CD4-positive, alpha-beta T cell (primary cell): ENCODE data around the gene YES1. TPM values are rescaled to one million over a fixed set of nuclear protein-coding genes. Genes with fewer than 3 reads are reported as not detected.

Source experiments
- ATAC-seq: fragments of 200-7000 bp; cut with Tn5 transposase; one replicate; pipeline ENCODE4 v1.10.0; 2022; ENCODE audit warnings: mild to moderate bottlenecking; ENCODE audit not compliant: poor library complexity
- CTCF ChIA-PET: fragments of 350-600 bp; sonication (Branson Sonifier 250); formaldehyde crosslinking; loops from one replicate; lab custom pipeline; 2021; ENCODE audit warnings: antibody characterized with exemption, inconsistent platforms; lab: Charles Lee
- POLR2A ChIA-PET: fragments of 350-600 bp; sonication (Branson Sonifier 250); formaldehyde crosslinking; loops from one replicate; lab custom pipeline; 2021; ENCODE audit warnings: antibody characterized with exemption, inconsistent platforms; lab: Charles Lee
- DNase-seq, 14 experiments: peaks; one replicate each; pipeline ENCODE4 v3.0.0-alpha.2; 2013 to 2020; ENCODE audit warnings: mixed read lengths in 2 of 14
- H3K27ac ChIP-seq, 2 donors: one replicate each; pipeline versions ENCODE4 v1.5.1 to v1.7.0; 2013; ENCODE audit warnings: low read length in 2 of 2, low read depth in 1 of 2, mild to moderate bottlenecking in 1 of 2
- H3K27me3 ChIP-seq, 2 experiments: 1 replicate in 1 of 2; 2 replicates in 1 of 2; pipeline versions ENCODE4 v1.6.1 to v1.7.0; 2013; ENCODE audit warnings: low read length in 2 of 2, control low read depth in 1 of 2, mild to moderate bottlenecking in 1 of 2, moderate library complexity in 1 of 2; ENCODE audit not compliant: insufficient read depth in 2 of 2, control insufficient read depth in 1 of 2
- H3K36me3 ChIP-seq: one replicate; pipeline ENCODE4 v1.6.1; 2013; ENCODE audit warnings: low read length, control low read depth; ENCODE audit not compliant: insufficient read depth
- H3K4me1 ChIP-seq: one replicate; pipeline ENCODE4 v1.6.1; 2013; ENCODE audit warnings: low read length, control low read depth; ENCODE audit not compliant: insufficient read depth
- H3K4me3 ChIP-seq: one replicate; pipeline ENCODE4 v1.5.1; 2013; ENCODE audit warnings: mild to moderate bottlenecking, low read length, moderate library complexity
- H3K9me3 ChIP-seq, 2 experiments: 1 replicate in 1 of 2; 2 replicates in 1 of 2; pipeline versions ENCODE4 v1.6.1 to v1.7.0; 2013; ENCODE audit warnings: low read length in 2 of 2, mild to moderate bottlenecking in 2 of 2, control low read depth in 1 of 2, moderate library complexity in 1 of 2; ENCODE audit not compliant: control insufficient read depth in 1 of 2, insufficient read depth in 1 of 2
- H3K27ac Mint-ChIP-seq: one replicate; pipeline ENCODE4 v1.8.0; 2020; ENCODE audit warnings: mixed read lengths
- H3K27me3 Mint-ChIP-seq: one replicate; pipeline ENCODE4 v1.8.0; 2021; ENCODE audit warnings: mixed read lengths
- H3K36me3 Mint-ChIP-seq: one replicate; pipeline ENCODE4 v1.8.0; 2021; ENCODE audit warnings: low read depth, mixed read lengths
- H3K4me1 Mint-ChIP-seq: one replicate; pipeline ENCODE4 v1.8.0; 2021; ENCODE audit warnings: low read depth, mixed read lengths
- H3K4me3 Mint-ChIP-seq: one replicate; pipeline ENCODE4 v1.8.0; 2020; ENCODE audit warnings: mild to moderate bottlenecking, mixed read lengths
- H3K9me3 Mint-ChIP-seq: one replicate; pipeline ENCODE4 v1.8.0; 2020; ENCODE audit warnings: mixed read lengths
- intact Hi-C, 2 experiments: fragments of 100-400 bp; cut with DNase I in 1 of 2; cut with micrococcal nuclease in 1 of 2; formaldehyde crosslinking; loops; one replicate each; pipeline versions ENCODE4 v1.15.1 to v1.9.0; 2023 to 2025; cut with DNase I, micrococcal nuclease
- total RNA-seq, 174 experiments: library from RNA in 2 of 174; stranded (reverse) in 2 of 174; gene quantifications; one replicate each; pipeline ENCODE4 v1.2.3 and lab custom pipeline; 2021 to 2026
- TF ChIP-seq, protein P1 (sequence below): fragments of 200-600 bp; IDR thresholded peaks from one replicate; pipeline ENCODE4 v1.8.0; 2022; ENCODE audit warnings: antibody characterized with exemption, mild to moderate bottlenecking

Gene YES1
- total RNA-seq, 2 experiments from 2014 or later: 17.6 to 19.8 TPM

- H3K27me3 ChIP-seq: no peaks in the 10 kb centered on the region
- no peaks in the 10 kb centered on the region for H3K9me3 ChIP-seq
- CTCF ChIA-PET: no interaction called here
- H3K36me3 ChIP-seq: no peaks in the 10 kb centered on the region
- no peak overlapping the region for H3K27ac ChIP-seq
- Mint-ChIP-seq H3K36me3 (no peaks in the 10 kb centered on the region), H3K9me3 (no peaks in the 10 kb centered on the region), H3K27ac (no peak overlapping the region), H3K4me1 (peaks cover 46% of the 10 kb centered on the region), H3K27me3 (no peaks in the 10 kb centered on the region), H3K4me3 (no peak overlapping the region)
- TF ChIP-seq, protein P1, sequence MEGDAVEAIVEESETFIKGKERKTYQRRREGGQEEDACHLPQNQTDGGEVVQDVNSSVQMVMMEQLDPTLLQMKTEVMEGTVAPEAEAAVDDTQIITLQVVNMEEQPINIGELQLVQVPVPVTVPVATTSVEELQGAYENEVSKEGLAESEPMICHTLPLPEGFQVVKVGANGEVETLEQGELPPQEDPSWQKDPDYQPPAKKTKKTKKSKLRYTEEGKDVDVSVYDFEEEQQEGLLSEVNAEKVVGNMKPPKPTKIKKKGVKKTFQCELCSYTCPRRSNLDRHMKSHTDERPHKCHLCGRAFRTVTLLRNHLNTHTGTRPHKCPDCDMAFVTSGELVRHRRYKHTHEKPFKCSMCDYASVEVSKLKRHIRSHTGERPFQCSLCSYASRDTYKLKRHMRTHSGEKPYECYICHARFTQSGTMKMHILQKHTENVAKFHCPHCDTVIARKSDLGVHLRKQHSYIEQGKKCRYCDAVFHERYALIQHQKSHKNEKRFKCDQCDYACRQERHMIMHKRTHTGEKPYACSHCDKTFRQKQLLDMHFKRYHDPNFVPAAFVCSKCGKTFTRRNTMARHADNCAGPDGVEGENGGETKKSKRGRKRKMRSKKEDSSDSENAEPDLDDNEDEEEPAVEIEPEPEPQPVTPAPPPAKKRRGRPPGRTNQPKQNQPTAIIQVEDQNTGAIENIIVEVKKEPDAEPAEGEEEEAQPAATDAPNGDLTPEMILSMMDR: no peak
- H3K4me3 ChIP-seq: no peak overlapping the region
- DNase-seq: no peak
- intact Hi-C loops: no loop called here
- POLR2A ChIA-PET: no interaction called here
- H3K4me1 ChIP-seq: peaks cover 6% of the 10 kb centered on the region
- ATAC-seq: no peak
These were observed 26.8 kb downstream of the YES1 start for GRCh38 chr18:785242-785641.

DNA sequence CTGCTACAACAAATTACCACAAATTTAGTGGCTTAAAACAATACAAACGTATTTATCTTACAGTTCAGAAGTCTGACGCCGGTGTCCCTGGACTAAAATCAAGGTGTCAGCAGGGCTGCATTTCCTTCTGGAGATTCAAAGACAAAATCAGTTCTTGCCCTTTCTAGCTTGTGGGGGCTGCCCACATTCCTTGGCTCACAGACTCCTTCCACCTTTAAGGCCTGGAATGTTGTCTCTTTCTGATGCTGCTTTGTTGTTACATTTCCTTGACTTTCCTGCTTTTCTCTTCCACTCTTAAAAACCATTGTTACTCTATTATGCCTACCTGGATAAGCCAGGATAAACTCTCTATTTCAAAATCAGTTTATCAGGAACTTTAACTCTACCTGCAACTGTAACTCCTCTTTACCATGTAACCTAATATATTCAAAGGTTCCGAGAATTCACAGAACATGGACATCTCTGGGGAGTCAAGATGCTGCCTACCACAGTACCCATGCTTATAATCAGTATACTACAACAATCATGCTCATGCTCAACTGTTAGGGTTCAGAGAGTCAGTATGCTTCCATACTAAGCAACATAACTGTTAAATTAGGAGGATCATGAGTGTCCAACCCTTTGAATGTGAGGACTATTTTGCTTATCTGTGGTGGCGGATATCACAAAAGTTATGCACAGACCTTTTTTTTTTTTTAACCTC, 27.4 kb downstream of the YES1 start:
- intact Hi-C loops: no loop called here
- Mint-ChIP-seq H3K4me1 (peaks cover 49% of the 10 kb centered on the region), H3K9me3 (no peaks in the 10 kb centered on the region), H3K4me3 (no peak overlapping the region), H3K27ac (no peak overlapping the region), H3K27me3 (no peaks in the 10 kb centered on the region), H3K36me3 (no peaks in the 10 kb centered on the region)
- Histone ChIP-seq H3K27me3 (no peaks in the 10 kb centered on the region), H3K4me3 (no peak overlapping the region), H3K9me3 (no peaks in the 10 kb centered on the region), H3K4me1 (peaks cover 6% of the 10 kb centered on the region), H3K27ac (no peak overlapping the region), H3K36me3 (no peaks in the 10 kb centered on the region)
- no peak for ATAC-seq
- DNase-seq: no peak
- POLR2A ChIA-PET: no interaction called here
- CTCF ChIA-PET: no interaction called here
- TF ChIP-seq, protein P1: no peak

DNA sequence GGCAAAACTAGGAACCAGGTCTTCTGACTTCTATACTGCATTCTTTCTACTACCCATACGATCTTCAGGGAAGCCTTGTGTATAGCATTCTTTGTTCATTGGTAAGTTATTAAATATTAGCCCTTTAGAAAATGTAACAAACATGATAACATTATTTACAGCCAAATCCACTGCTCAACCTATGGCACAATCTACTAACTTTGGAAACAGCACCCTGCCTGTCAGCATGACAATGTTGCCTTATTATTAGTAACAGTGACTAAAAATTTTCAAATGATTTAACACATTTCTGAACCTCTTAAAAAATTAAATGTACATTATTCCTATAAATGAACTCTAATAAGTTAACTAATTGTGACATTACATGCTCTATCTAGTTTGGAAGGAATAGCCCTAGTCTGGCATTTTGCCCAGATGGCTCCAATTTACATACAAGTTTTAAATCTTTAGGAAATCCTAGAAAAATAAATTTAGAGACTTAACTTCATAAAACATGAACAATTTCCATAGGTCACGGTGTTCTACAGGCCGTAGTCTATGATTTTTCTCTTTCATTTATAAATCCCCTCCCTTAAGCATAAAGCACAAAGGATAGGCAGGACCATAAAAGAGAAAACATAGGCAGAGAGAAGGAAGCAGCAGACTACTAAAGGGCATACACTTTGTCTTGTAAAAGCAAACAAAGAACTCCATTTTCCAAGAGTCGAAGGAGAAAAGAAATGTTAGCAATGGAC, 33.7 kb downstream of the YES1 start:
- intact Hi-C loops: no loop called here
- H3K4me3 Mint-ChIP-seq: no peak overlapping the region
- H3K4me3 ChIP-seq: no peak overlapping the region
- CTCF ChIA-PET: interaction anchor here (1.4 kb wide), 1 partner anchor 52 kb away, joined by 4 read pairs; no protein-coding TSS in a partner anchor
- ATAC-seq: no peak
- no peaks in the 10 kb centered on the region for H3K36me3 ChIP-seq
- no peaks in the 10 kb centered on the region for H3K4me1 ChIP-seq
- POLR2A ChIA-PET: no interaction called here
- no peak overlapping the region for H3K27ac ChIP-seq
- H3K27me3 ChIP-seq: no peaks in the 10 kb centered on the region
- H3K9me3 Mint-ChIP-seq: no peaks in the 10 kb centered on the region
- TF ChIP-seq, protein P1: no peak
- H3K27me3 Mint-ChIP-seq: no peaks in the 10 kb centered on the region
- peaks cover 48% of the 10 kb centered on the region for H3K4me1 Mint-ChIP-seq
- no peak for DNase-seq
- no peak overlapping the region for H3K27ac Mint-ChIP-seq
- H3K9me3 ChIP-seq: no peaks in the 10 kb centered on the region
- peaks cover 4% of the 10 kb centered on the region for H3K36me3 Mint-ChIP-seq
